ENCODE results near the gene SPOCK2. TPM values are rescaled to one million over a fixed set of nuclear protein-coding genes. Genes with fewer than 3 reads are reported as not detected.

The SPOCK2 gene
- total and polyA plus RNA-seq, 10 of the 15 experiments (the other 5 are each of a cell fraction or from before 2014, with no cell fraction given), result 0.02 to 1.5 (median 0.58) TPM

DNA sequence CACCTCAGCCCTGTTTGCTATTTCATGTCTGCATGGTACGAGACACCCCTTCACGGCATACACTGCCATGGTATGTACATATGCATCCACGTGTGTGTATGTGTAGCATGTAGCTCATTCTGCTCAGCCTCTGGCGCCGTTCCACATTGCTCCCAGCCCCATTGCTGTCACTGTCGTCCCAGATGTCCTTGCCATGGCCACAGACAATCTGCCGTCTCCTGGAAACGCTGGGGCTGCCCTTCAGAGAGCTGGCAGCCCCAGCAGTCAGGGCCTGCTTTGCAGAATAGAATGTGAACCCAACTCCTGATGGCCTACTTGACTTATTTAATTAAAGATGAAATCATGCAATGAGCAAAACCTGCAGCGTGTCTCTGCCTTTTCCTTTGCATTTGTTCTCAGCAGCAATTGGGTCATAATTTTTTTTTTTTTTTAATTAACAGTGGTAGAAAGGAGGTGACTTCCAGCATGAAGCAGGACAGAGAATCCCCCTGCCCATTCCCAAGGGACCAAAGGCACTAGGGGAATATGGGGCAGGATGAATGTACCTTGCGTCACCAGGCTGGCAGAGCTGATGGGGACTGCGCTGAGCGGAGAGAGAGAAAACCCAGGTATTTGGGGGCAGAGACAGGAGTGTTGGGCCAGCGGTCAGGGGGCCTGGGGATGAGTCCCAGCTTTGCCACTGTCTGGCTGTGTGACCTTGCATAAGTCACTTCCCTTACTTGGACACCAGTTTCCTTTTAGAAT is 75.0 kb downstream of the SPOCK2 start:
- Histone ChIP-seq H3K27ac (ENCODE audit: control insufficient read depth, insufficient read depth) (no peak overlapping the region), H2AFZ (ENCODE audit: control insufficient read depth, low read depth, low read length) (no peak overlapping the region), H3K4me1 (ENCODE audit: control insufficient read depth, insufficient read depth, low read length) (no peaks in the 10 kb centered on the region), H4K20me1 (ENCODE audit: control insufficient read depth, insufficient read depth) (no peaks in the 10 kb centered on the region; the same call in 1 of the 2 replicates), H3K79me2 (ENCODE audit: control insufficient read depth, insufficient read depth, low read length) (no peaks in the 10 kb centered on the region), H3K27me3 (replicated peaks in 1 of 2; ENCODE audit: control insufficient read depth in 2 of 2, insufficient read depth in 2 of 2, low read length in 1 of 2) (no peaks in the 10 kb centered on the region), H3K4me3 (no peak overlapping the region), H3K36me3 (ENCODE audit: control insufficient read depth in 2 of 2, insufficient read depth in 2 of 2, low read length in 1 of 2) (no peaks in the 10 kb centered on the region), H3K9ac (ENCODE audit: control insufficient read depth, insufficient read depth, low read length) (no peak overlapping the region), H3K9me3 (replicated peaks; ENCODE audit: control insufficient read depth, insufficient read depth, low read length) (no peaks in the 10 kb centered on the region), H3K4me2 (ENCODE audit: control insufficient read depth, insufficient read depth) (no peak overlapping the region)
- RAD21 ChIA-PET (ENCODE audit: unreplicated experiment), result no interaction called here
- BruUV-seq (replicated peaks), result no TSS peak
- in situ Hi-C loops (cut with MboI) (no loop called here), intact Hi-C loops (cut with micrococcal nuclease; ENCODE audit: unreplicated experiment) (no loop called here)
- CTCF ChIA-PET, result interaction anchor here (0.7 to 1.2 kb wide), 3 partner anchors 28 to 117 kb away, joined by 3 to 4 read pairs (median 4); no protein-coding TSS in a partner anchor
- SMC1A ChIA-PET (ENCODE audit: uncharacterized antibody, unreplicated experiment), result no interaction called here
- ATAC-seq (no peak), FAIRE-seq (no peak), DNase-seq (ENCODE audit: low read depth, low spot score) (no peak)
- 36% methylated on average over 13 of the region's 13 CpGs for WGBS (ENCODE audit: insufficient coverage, insufficient replicate concordance, low lambda C conversion rate, missing lambda C conversion rate)
- POLR2A ChIA-PET, result no interaction called here
- TF ChIP-seq CREB1 (IDR thresholded peaks at IDR 0.05; ENCODE audit: low read depth) (no peak), RB1 (IDR thresholded peaks at IDR 0.05; ENCODE audit: borderline replicate concordance) (no peak), RAD21 (IDR thresholded peaks at IDR 0.05; ENCODE audit: insufficient read depth, low read depth, low read length) (no peak), HSF1 (IDR thresholded peaks at IDR 0.05; ENCODE audit: low read depth, low read length) (no peak), NFXL1 (IDR thresholded peaks at IDR 0.05; ENCODE audit: borderline replicate concordance) (no peak), PBX3 (IDR thresholded peaks at IDR 0.05; ENCODE audit: insufficient replicate concordance, low read depth, low read length) (no peak), KDM1A (IDR thresholded peaks at IDR 0.05; ENCODE audit: borderline replicate concordance) (no peak), SREBF2 (IDR thresholded peaks at IDR 0.05; ENCODE audit: low read length) (no peak), BRCA1 (IDR thresholded peaks at IDR 0.05; ENCODE audit: low read depth, low read length) (no peak), PAX5 (IDR thresholded peaks at IDR 0.05; ENCODE audit: borderline replicate concordance, low read depth, low read length) (no peak), CBX5 (IDR thresholded peaks at IDR 0.05; ENCODE audit: low read depth) (no peak), BCLAF1 (IDR thresholded peaks at IDR 0.05) (no peak), ZNF217 (IDR thresholded peaks at IDR 0.05) (no peak)
- TF ChIP-seq, protein P1, sequence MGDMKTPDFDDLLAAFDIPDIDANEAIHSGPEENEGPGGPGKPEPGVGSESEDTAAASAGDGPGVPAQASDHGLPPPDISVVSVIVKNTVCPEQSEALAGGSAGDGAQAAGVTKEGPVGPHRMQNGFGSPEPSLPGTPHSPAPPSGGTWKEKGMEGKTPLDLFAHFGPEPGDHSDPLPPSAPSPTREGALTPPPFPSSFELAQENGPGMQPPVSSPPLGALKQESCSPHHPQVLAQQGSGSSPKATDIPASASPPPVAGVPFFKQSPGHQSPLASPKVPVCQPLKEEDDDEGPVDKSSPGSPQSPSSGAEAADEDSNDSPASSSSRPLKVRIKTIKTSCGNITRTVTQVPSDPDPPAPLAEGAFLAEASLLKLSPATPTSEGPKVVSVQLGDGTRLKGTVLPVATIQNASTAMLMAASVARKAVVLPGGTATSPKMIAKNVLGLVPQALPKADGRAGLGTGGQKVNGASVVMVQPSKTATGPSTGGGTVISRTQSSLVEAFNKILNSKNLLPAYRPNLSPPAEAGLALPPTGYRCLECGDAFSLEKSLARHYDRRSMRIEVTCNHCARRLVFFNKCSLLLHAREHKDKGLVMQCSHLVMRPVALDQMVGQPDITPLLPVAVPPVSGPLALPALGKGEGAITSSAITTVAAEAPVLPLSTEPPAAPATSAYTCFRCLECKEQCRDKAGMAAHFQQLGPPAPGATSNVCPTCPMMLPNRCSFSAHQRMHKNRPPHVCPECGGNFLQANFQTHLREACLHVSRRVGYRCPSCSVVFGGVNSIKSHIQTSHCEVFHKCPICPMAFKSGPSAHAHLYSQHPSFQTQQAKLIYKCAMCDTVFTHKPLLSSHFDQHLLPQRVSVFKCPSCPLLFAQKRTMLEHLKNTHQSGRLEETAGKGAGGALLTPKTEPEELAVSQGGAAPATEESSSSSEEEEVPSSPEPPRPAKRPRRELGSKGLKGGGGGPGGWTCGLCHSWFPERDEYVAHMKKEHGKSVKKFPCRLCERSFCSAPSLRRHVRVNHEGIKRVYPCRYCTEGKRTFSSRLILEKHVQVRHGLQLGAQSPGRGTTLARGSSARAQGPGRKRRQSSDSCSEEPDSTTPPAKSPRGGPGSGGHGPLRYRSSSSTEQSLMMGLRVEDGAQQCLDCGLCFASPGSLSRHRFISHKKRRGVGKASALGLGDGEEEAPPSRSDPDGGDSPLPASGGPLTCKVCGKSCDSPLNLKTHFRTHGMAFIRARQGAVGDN (IDR thresholded peaks at IDR 0.05), result no peak

All from GM12878 (cell line).